Kidney (tissue), 14 donors: ENCODE measurements around the gene CYP2S1. TPM values are rescaled to one million over a fixed set of nuclear protein-coding genes. Genes with fewer than 3 reads are reported as not detected.

Source experiments
- DNase-seq, 5 donors: peaks; one replicate each; pipeline ENCODE4 v3.0.0-alpha.2; 2013 to 2020
- FAIRE-seq: peaks from 2 replicates; lab custom pipeline; 2012; peaks lifted over from hg19 to GRCh38; lab: Jason Lieb, UNC
- H3K27ac ChIP-seq, 2 donors: one replicate each; pipeline ENCODE4 v1.7.0; 2013; ENCODE audit warnings: low read depth in 2 of 2, low read length in 2 of 2, inconsistent platforms in 1 of 2
- H3K27me3 ChIP-seq: one replicate; pipeline ENCODE4 v1.7.1; 2013; ENCODE audit warnings: low read length, inconsistent platforms; ENCODE audit not compliant: control insufficient read depth, insufficient read depth
- H3K36me3 ChIP-seq, 3 donors: one replicate each; pipeline versions ENCODE4 v1.7.0 to v1.7.1; 2013; ENCODE audit warnings: low read length in 3 of 3, control low read depth in 1 of 3, inconsistent platforms in 1 of 3; ENCODE audit not compliant: insufficient read depth in 3 of 3, control insufficient read depth in 2 of 3
- H3K4me1 ChIP-seq, 3 donors: one replicate each; pipeline versions ENCODE4 v1.7.0 to v1.7.1; 2013; ENCODE audit warnings: low read length in 3 of 3, inconsistent platforms in 1 of 3, low read depth in 1 of 3; ENCODE audit not compliant: control insufficient read depth in 2 of 3, insufficient read depth in 2 of 3
- H3K4me3 ChIP-seq, 3 donors: one replicate each; pipeline versions ENCODE4 v1.7.0 to v1.8.1; 2013; ENCODE audit warnings: low read length in 3 of 3, control low read depth in 1 of 3, inconsistent platforms in 1 of 3
- H3K9ac ChIP-seq, 3 donors: one replicate each; pipeline versions ENCODE4 v1.7.0 to v1.7.1; 2013; ENCODE audit warnings: low read length in 3 of 3, control low read depth in 1 of 3, inconsistent platforms in 1 of 3
- H3K9me3 ChIP-seq, 3 donors: one replicate each; pipeline versions ENCODE4 v1.7.0 to v1.7.1; 2013; ENCODE audit warnings: low read length in 3 of 3, control low read depth in 1 of 3, inconsistent platforms in 1 of 3; ENCODE audit not compliant: control insufficient read depth in 2 of 3, insufficient read depth in 1 of 3
- intact Hi-C: fragments of 100-400 bp; cut with DNase I; formaldehyde crosslinking; loops from one replicate; pipeline ENCODE4 v1.11.1; 2022
- polyA plus RNA-seq: library from polyadenylated mRNA; stranded (reverse); fragments of 350-450 nt; fragmentation: Illumina TruSeq; extraction: RNeasy Lipid Tissue Mini Kit (QIAGEN cat#74804); gene quantifications from one replicate; pipeline ENCODE4 v1.2.3, GENCODE V29; 2014; ENCODE audit warnings: low read depth, low replicate concordance; ENCODE audit not compliant: insufficient read depth
- total RNA-seq: library from RNA; stranded (reverse); fragmentation: NEBNext Ultra II Directional; extraction: Animal tissue kit (Norgen Biotek cat#: 25700); gene quantifications from one replicate; pipeline ENCODE4 v1.2.1, GENCODE V29; 2021
- TF ChIP-seq, protein P1 (sequence below): IDR thresholded peaks from 3 replicates; pipeline ENCODE4 v1.5.1; 2012; ENCODE audit warnings: mild to moderate bottlenecking, moderate library complexity, borderline replicate concordance; ENCODE audit not compliant: insufficient read depth; ENCODE audit errors: extremely low read depth
- donor health status: control.
- donor health status: control.
- donor health status: control.
- donor health status: control.
- donor health status: control.
- donor health status: DM: yes; HTN: yes; CAD: no.
- donor health status: Normal renal cell carcinoma (clear cell type).

Gene CYP2S1
- total and polyA plus RNA-seq, 2 donors from 2014 or later: 0.97 to 2.0 TPM

DNA sequence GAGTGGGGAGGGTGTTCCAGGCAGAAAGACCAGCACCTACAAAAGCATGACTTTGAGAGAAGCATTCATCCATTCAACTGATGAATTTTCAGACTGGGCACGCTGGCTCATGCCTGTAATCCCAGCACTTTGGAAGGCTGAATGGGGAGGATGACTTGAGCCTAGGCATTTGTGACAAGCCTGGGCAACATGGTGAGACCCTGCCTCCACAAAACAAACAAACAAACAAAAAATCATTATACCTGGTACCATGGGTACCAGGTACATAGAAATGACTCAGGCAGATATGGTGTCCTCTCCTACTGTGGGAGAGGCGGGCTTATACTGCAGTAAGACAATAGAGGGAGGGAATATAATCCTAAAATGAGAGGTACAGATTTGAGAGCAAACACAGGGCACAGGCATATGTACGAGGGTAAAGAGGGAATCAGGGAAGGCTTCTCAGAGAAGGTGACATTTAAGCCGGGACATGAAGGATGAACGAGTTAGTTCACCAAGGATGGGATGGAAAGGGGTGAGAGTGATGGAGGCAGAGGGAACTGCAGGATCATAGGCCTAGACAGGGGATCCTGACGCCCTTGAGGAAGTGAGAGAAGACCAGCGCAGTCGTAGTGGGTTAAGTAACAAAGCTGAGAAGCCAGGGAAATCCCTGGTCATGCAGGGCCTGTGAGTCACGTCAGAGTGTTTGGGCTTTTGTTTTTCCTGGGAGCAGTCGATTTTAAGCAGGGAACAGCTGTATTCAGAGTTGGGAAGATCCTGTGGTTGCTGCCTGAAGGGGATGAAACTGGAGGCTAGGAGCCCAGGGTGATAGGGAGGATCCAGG, 2.9 kb downstream of the CYP2S1 start:
- no peak for FAIRE-seq
- H3K4me1 ChIP-seq: peaks cover 0 to 2% (median 0%) of the 10 kb centered on the region in 3 donors
- no peak overlapping the region for H3K27ac ChIP-seq
- TF ChIP-seq, protein P1, sequence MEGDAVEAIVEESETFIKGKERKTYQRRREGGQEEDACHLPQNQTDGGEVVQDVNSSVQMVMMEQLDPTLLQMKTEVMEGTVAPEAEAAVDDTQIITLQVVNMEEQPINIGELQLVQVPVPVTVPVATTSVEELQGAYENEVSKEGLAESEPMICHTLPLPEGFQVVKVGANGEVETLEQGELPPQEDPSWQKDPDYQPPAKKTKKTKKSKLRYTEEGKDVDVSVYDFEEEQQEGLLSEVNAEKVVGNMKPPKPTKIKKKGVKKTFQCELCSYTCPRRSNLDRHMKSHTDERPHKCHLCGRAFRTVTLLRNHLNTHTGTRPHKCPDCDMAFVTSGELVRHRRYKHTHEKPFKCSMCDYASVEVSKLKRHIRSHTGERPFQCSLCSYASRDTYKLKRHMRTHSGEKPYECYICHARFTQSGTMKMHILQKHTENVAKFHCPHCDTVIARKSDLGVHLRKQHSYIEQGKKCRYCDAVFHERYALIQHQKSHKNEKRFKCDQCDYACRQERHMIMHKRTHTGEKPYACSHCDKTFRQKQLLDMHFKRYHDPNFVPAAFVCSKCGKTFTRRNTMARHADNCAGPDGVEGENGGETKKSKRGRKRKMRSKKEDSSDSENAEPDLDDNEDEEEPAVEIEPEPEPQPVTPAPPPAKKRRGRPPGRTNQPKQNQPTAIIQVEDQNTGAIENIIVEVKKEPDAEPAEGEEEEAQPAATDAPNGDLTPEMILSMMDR: no peak
- no peak for DNase-seq
- no peak overlapping the region for H3K9ac ChIP-seq
- no peak overlapping the region for H3K4me3 ChIP-seq
- H3K27me3 ChIP-seq: peaks cover 8% of the 10 kb centered on the region
- H3K36me3 ChIP-seq: no peaks in the 10 kb centered on the region
- no peaks in the 10 kb centered on the region for H3K9me3 ChIP-seq
- intact Hi-C loops: no loop called here

- Histone ChIP-seq H3K4me1 (no peaks in the 10 kb centered on the region), H3K9ac (no peak overlapping the region), H3K9me3 (no peaks in the 10 kb centered on the region), H3K27me3 (no peaks in the 10 kb centered on the region), H3K4me3 (no peak overlapping the region), H3K36me3 (no peaks in the 10 kb centered on the region), H3K27ac (no peak overlapping the region)
- TF ChIP-seq, protein P1: no peak
- DNase-seq (no peak), FAIRE-seq (no peak)
- intact Hi-C loops: no loop called here
Measured at GRCh38 chr19:41198559-41198958, 5.5 kb downstream of the CYP2S1 start.

- intact Hi-C loops: loop anchor here (5.0 kb wide), 1 partner anchor 54 kb away; no protein-coding TSS in a partner anchor
- H3K4me3 ChIP-seq: no peak overlapping the region
- no peak overlapping the region for H3K9ac ChIP-seq
- no peaks in the 10 kb centered on the region for H3K36me3 ChIP-seq
- no peak overlapping the region for H3K27ac ChIP-seq
- no peak for FAIRE-seq
- H3K27me3 ChIP-seq: no peaks in the 10 kb centered on the region
- TF ChIP-seq, protein P1: no peak
- no peaks in the 10 kb centered on the region for H3K4me1 ChIP-seq
- DNase-seq: no peak
- H3K9me3 ChIP-seq: no peaks in the 10 kb centered on the region
Measured at GRCh38 chr19:41203371-41203770, 10.4 kb downstream of the CYP2S1 start.
